HG02943 (cell line): ENCODE data around the gene CCRL2.

Experiments used
- ATAC-seq: cut with Tn5 transposase; IDR thresholded peaks from one replicate; pipeline ENCODE4 v1.9.1; 2021; ENCODE audit warnings: mild to moderate bottlenecking, low read depth, moderate library complexity; ENCODE audit not compliant: unreplicated experiment

Gene CCRL2

GRCh38 chr3:46455231-46456115, 48.4 kb downstream of the CCRL2 start:
- no peak for ATAC-seq

GRCh38 chr3:46456118-46456517, 49.1 kb downstream of the CCRL2 start:
- no peak for ATAC-seq
